GM12878 (cell line): ENCODE data around the gene TMSB4X. TPM values are rescaled to one million over a fixed set of nuclear protein-coding genes. Genes with fewer than 3 reads are reported as not detected.

ENCODE experiments used
- EP300 ChIP-seq, 2 experiments: fragments of 150-350 bp in 1 of 2; IDR thresholded peaks; 2 replicates each; pipeline ENCODE4 v1.6.1; 2011 to 2012; ENCODE audit warnings: low read depth in 2 of 2, low read length in 2 of 2, borderline replicate concordance in 1 of 2, improper control_type of control experiment in 1 of 2, inconsistent platforms in 1 of 2; ENCODE audit not compliant: control insufficient read depth in 1 of 2
- JUNB ChIP-seq: IDR thresholded peaks from 2 replicates; pipeline ENCODE4 v1.6.1; 2016; ENCODE audit warnings: antibody characterized with exemption, mild to moderate bottlenecking
- KAT2A ChIP-seq: conservative IDR thresholded peaks from 2 replicates; pipeline ENCODE4 v1.6.1; 2011; ENCODE audit warnings: low read depth, low read length; ENCODE audit not compliant: control insufficient read depth
- MEF2A ChIP-seq: IDR thresholded peaks from 2 replicates; pipeline ENCODE4 v1.6.1; 2011; ENCODE audit warnings: low read depth, mild to moderate bottlenecking, low read length, moderate library complexity; ENCODE audit not compliant: insufficient read depth
- NFYA ChIP-seq: IDR thresholded peaks from 2 replicates; pipeline ENCODE4 v1.6.1; 2011; ENCODE audit warnings: low read depth, mild to moderate bottlenecking, low read length, improper control_type of control experiment, borderline replicate concordance
- RFX5 ChIP-seq: IDR thresholded peaks from 2 replicates; pipeline ENCODE4 v1.6.1; 2011; ENCODE audit warnings: low read depth, low read length, improper control_type of control experiment
- SRF ChIP-seq, 2 experiments: IDR thresholded peaks; 2 replicates each; pipeline ENCODE4 v1.6.1; 2011; ENCODE audit warnings: low read depth in 2 of 2, low read length in 2 of 2, mild to moderate bottlenecking in 1 of 2, moderate library complexity in 1 of 2
- TBL1XR1 ChIP-seq: IDR thresholded peaks from 2 replicates; pipeline ENCODE4 v1.6.1; 2012; ENCODE audit warnings: low read depth, low read length, improper control_type of control experiment
- YBX1 ChIP-seq: fragments of 450-650 bp; IDR thresholded peaks from 2 replicates; pipeline ENCODE4 v1.6.1; 2016; ENCODE audit warnings: antibody characterized with exemption
- YY1 ChIP-seq: IDR thresholded peaks from 2 replicates; pipeline ENCODE4 v1.6.1; 2011; ENCODE audit warnings: low read depth, mild to moderate bottlenecking, low read length
- ZNF384 ChIP-seq: IDR thresholded peaks from 2 replicates; pipeline ENCODE4 v1.6.1; 2012; ENCODE audit warnings: low read depth, mild to moderate bottlenecking, low read length, improper control_type of control experiment, borderline replicate concordance
- polyA plus RNA-seq, 11 experiments: library from polyadenylated mRNA; depleted of rRNA in 4 of 11; unstranded in 6 of 11; stranded (reverse) in 5 of 11; fragments of >200 nt; fragmentation: Nextera tagmentation in 4 of 11; fragmentation: Illumina TruSeq in 1 of 11; extraction: Ambion mirVana in 4 of 11; extraction: Trizol in 1 of 11; gene quantifications; 1 replicate in 1 of 11; 2 replicates in 10 of 11; pipeline versions ENCODE4 v1.2.1 to v1.2.3, GENCODE V29; 2011 to 2016; ENCODE audit warnings: inconsistent platforms in 2 of 11, missing spikeins in 2 of 11, low read depth in 1 of 11
- total RNA-seq, 4 experiments: library from RNA; depleted of rRNA in 3 of 4; stranded (reverse); fragments of >200 nt in 3 of 4; fragmentation: Illumina TruSeq in 1 of 4; extraction: Trizol in 1 of 4; gene quantifications; 2 replicates each; pipeline versions ENCODE4 v1.2.1 to v1.2.3, GENCODE V29; 2013 to 2021
- TF ChIP-seq, protein P1 (sequence below): IDR thresholded peaks from 2 replicates; pipeline ENCODE4 v1.6.1; 2012; ENCODE audit warnings: improper control_type of control experiment, low read depth, low read length; ENCODE audit not compliant: insufficient replicate concordance
- TF ChIP-seq, protein P2 (sequence below): fragments of 450-650 bp; formaldehyde crosslinking; IDR thresholded peaks from 2 replicates; pipeline ENCODE4 v1.4.0; 2020; ENCODE audit warnings: mild to moderate bottlenecking, moderate library complexity
- TF ChIP-seq, protein P3 (sequence below): fragments of 450-650 bp; IDR thresholded peaks from 2 replicates; pipeline ENCODE4 v1.6.1; 2018; ENCODE audit warnings: mild to moderate bottlenecking, low read depth, moderate library complexity; ENCODE audit not compliant: partially characterized antibody

TMSB4X gene
- total and polyA plus RNA-seq, 10 of the 15 experiments (the other 5 are each of a cell fraction or from before 2014, with no cell fraction given), result 13,924 to 37,234 (median 23,705) TPM

DNA sequence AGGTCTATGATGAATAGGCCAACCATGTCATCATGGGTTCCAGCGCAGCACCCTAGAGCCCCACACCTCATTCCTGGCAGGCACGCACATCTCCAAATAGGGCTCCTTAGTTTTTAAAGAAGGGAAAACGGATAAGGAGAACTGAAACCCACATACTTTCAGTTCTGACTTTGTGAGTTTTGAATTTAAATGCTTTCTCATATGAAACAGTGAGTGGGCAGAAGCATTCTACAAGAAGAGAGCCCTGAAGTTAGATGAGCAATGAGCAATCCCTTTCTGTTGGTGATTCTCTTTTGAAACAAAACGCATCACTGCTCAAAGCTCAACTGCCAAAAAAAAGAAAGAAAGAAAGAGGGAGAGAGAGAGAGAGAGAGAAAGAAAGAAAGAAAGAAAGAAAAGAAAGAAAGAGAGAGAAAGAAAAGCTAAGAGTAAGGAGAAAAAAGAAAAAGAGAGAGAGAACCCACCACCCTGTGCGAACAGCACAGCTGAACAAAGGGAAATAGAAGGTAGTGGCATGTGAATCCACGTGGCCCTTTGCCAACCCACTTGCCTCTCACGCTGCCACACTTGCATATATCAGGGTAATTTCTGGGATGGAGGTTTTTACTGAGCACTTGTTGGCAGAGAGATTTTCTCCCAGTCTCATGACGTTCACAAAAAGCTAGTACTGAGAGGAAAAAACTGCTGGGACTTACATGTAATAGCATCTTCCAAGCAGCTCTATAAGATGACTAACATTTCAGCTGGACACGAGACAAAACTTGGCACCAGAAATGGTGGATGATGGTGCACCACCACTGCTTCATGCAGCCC is 31.0 kb downstream of the TMSB4X start (continued):
- TF ChIP-seq, protein P1, sequence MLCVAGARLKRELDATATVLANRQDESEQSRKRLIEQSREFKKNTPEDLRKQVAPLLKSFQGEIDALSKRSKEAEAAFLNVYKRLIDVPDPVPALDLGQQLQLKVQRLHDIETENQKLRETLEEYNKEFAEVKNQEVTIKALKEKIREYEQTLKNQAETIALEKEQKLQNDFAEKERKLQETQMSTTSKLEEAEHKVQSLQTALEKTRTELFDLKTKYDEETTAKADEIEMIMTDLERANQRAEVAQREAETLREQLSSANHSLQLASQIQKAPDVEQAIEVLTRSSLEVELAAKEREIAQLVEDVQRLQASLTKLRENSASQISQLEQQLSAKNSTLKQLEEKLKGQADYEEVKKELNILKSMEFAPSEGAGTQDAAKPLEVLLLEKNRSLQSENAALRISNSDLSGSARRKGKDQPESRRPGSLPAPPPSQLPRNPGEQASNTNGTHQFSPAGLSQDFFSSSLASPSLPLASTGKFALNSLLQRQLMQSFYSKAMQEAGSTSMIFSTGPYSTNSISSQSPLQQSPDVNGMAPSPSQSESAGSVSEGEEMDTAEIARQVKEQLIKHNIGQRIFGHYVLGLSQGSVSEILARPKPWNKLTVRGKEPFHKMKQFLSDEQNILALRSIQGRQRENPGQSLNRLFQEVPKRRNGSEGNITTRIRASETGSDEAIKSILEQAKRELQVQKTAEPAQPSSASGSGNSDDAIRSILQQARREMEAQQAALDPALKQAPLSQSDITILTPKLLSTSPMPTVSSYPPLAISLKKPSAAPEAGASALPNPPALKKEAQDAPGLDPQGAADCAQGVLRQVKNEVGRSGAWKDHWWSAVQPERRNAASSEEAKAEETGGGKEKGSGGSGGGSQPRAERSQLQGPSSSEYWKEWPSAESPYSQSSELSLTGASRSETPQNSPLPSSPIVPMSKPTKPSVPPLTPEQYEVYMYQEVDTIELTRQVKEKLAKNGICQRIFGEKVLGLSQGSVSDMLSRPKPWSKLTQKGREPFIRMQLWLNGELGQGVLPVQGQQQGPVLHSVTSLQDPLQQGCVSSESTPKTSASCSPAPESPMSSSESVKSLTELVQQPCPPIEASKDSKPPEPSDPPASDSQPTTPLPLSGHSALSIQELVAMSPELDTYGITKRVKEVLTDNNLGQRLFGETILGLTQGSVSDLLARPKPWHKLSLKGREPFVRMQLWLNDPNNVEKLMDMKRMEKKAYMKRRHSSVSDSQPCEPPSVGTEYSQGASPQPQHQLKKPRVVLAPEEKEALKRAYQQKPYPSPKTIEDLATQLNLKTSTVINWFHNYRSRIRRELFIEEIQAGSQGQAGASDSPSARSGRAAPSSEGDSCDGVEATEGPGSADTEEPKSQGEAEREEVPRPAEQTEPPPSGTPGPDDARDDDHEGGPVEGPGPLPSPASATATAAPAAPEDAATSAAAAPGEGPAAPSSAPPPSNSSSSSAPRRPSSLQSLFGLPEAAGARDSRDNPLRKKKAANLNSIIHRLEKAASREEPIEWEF, result peak; percentile 73
- TF ChIP-seq TBL1XR1, result peak; percentile 73; the same call in 1 of the 2 replicates
- no peak for TF ChIP-seq KAT2A
- TF ChIP-seq, protein P2, sequence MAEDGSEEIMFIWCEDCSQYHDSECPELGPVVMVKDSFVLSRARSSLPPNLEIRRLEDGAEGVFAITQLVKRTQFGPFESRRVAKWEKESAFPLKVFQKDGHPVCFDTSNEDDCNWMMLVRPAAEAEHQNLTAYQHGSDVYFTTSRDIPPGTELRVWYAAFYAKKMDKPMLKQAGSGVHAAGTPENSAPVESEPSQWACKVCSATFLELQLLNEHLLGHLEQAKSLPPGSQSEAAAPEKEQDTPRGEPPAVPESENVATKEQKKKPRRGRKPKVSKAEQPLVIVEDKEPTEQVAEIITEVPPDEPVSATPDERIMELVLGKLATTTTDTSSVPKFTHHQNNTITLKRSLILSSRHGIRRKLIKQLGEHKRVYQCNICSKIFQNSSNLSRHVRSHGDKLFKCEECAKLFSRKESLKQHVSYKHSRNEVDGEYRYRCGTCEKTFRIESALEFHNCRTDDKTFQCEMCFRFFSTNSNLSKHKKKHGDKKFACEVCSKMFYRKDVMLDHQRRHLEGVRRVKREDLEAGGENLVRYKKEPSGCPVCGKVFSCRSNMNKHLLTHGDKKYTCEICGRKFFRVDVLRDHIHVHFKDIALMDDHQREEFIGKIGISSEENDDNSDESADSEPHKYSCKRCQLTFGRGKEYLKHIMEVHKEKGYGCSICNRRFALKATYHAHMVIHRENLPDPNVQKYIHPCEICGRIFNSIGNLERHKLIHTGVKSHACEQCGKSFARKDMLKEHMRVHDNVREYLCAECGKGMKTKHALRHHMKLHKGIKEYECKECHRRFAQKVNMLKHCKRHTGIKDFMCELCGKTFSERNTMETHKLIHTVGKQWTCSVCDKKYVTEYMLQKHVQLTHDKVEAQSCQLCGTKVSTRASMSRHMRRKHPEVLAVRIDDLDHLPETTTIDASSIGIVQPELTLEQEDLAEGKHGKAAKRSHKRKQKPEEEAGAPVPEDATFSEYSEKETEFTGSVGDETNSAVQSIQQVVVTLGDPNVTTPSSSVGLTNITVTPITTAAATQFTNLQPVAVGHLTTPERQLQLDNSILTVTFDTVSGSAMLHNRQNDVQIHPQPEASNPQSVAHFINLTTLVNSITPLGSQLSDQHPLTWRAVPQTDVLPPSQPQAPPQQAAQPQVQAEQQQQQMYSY (CRISPR knock-in tag), result 0 out of 2 replicates have a peak, but pooled peaks have one; percentile 45
- peak in 1 of 2 experiments; percentile 93; a peak in 2 of 4 replicates for TF ChIP-seq SRF (IDR thresholded peaks at IDR 0.05; ENCODE audit: low read depth in 2 of 2, low read length in 2 of 2)
- peak; percentile 44; the same call in 1 of the 2 replicates for TF ChIP-seq YY1
- no peak for TF ChIP-seq NFYA
- TF ChIP-seq MEF2A, result peak; percentile 88
- TF ChIP-seq, protein P3, sequence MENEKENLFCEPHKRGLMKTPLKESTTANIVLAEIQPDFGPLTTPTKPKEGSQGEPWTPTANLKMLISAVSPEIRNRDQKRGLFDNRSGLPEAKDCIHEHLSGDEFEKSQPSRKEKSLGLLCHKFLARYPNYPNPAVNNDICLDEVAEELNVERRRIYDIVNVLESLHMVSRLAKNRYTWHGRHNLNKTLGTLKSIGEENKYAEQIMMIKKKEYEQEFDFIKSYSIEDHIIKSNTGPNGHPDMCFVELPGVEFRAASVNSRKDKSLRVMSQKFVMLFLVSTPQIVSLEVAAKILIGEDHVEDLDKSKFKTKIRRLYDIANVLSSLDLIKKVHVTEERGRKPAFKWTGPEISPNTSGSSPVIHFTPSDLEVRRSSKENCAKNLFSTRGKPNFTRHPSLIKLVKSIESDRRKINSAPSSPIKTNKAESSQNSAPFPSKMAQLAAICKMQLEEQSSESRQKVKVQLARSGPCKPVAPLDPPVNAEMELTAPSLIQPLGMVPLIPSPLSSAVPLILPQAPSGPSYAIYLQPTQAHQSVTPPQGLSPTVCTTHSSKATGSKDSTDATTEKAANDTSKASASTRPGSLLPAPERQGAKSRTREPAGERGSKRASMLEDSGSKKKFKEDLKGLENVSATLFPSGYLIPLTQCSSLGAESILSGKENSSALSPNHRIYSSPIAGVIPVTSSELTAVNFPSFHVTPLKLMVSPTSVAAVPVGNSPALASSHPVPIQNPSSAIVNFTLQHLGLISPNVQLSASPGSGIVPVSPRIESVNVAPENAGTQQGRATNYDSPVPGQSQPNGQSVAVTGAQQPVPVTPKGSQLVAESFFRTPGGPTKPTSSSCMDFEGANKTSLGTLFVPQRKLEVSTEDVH, result peak; percentile 55
- TF ChIP-seq EP300 (IDR thresholded peaks at IDR 0.05; ENCODE audit: borderline replicate concordance in 1 of 2, control insufficient read depth in 1 of 2, low read depth in 2 of 2, low read length in 2 of 2), result peak; percentile 96
- TF ChIP-seq RFX5, result no peak
- TF ChIP-seq YBX1, result 0 out of 2 replicates have a peak, but pooled peaks have one; percentile 50
- TF ChIP-seq JUNB, result peak; percentile 76
- no peak; the same call in 1 of the 2 replicates for TF ChIP-seq ZNF384
